GM18861 (cell line): ENCODE measurements around the gene MCEMP1.

Experiments
- ATAC-seq: cut with Tn5 transposase; IDR thresholded peaks from one replicate; pipeline ENCODE4 v1.9.1; 2021; ENCODE audit not compliant: unreplicated experiment

The MCEMP1 gene

DNA sequence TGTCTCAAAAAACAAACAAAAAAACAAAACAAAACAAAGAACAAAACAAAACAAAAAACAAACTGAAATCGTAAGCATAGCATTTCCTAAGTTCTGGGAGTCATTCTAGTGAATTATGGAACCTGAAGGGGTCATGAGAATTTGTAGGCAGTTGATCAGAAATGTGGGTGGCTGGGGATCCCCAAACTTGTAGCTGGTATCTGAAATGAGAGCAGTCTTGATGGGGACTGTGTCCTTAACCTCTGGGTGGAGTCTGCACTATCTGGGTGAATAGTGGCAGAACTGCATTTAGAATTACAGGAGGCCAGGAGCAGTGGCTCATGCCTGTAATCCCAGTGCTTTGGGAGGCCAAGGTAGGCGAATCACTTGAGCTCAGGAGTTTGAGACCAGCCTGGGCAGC lies 48.9 kb downstream of the MCEMP1 start:
- ATAC-seq: no peak

DNA sequence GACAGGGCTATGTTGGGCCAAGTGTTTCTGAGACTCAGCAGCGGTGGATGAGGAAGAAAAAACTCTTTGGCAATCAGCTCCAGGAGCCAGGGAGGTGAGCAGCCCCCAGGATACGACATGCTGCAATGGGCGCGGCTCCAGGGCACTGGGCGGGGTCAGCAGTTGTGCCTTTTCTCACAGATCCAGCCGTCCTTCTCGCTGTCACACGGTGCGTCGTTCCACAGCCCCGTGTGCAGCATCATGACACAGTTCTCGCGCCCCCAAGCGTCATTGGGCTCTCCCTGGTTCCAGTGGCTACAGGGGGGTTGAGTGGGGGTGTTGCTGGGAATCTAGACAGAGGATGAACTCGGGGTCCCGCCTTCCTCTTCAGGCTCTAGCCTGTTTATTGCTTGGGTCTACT lies 52.3 kb downstream of the MCEMP1 start:
- ATAC-seq: no peak
